ENCODE measurements around the gene MAPKBP1. TPM values are rescaled to one million over a fixed set of nuclear protein-coding genes. Genes with fewer than 3 reads are reported as not detected.

The MAPKBP1 gene
- polyA plus RNA-seq, 3 donors: 0.76 to 8.6 (median 1.1) TPM

- no peaks in the 10 kb centered on the region for H3K36me3 ChIP-seq (replicated peaks in 1 of 2; ENCODE audit: control insufficient read depth in 1 of 2, insufficient read depth in 2 of 2, low read length in 2 of 2)
- no peak overlapping the region for H3K27ac ChIP-seq (ENCODE audit: low read depth in 1 of 2, low read length in 2 of 2)
- H3K4me1 Mint-ChIP-seq: no peaks in the 10 kb centered on the region
- intact Hi-C loops (cut with micrococcal nuclease): no loop called here
- no peaks in the 10 kb centered on the region for H3K36me3 Mint-ChIP-seq
- no peak for TF ChIP-seq CTCF (IDR thresholded peaks at IDR 0.05)
- no peak overlapping the region for H2AFZ ChIP-seq (ENCODE audit: insufficient read depth, low read depth, low read length, poor library complexity, severe bottlenecking)
- H3K4me3 Mint-ChIP-seq: no peak overlapping the region
- H3K4me2 ChIP-seq (replicated peaks; ENCODE audit: extremely low read depth, low read length, poor library complexity, severe bottlenecking): no peak overlapping the region
- H4K20me1 ChIP-seq (ENCODE audit: insufficient read depth, low read length): no peaks in the 10 kb centered on the region
- no peaks in the 10 kb centered on the region for H3K79me2 ChIP-seq (ENCODE audit: insufficient read depth, low read length)
- no peak overlapping the region for H3K9ac ChIP-seq (ENCODE audit: insufficient read depth, low read length, poor library complexity, severe bottlenecking)
- H3K9me3 ChIP-seq (replicated peaks in 1 of 2; ENCODE audit: control insufficient read depth in 1 of 2, insufficient read depth in 1 of 2, low read length in 2 of 2): no peaks in the 10 kb centered on the region
- H3K9me3 Mint-ChIP-seq: no peaks in the 10 kb centered on the region
- H3K27me3 ChIP-seq (ENCODE audit: control insufficient read depth in 2 of 2, insufficient read depth in 2 of 2, low read length in 2 of 2): peaks cover 0 to 3% of the 10 kb centered on the region in 2 donors
- no peaks in the 10 kb centered on the region for H3K4me1 ChIP-seq (ENCODE audit: control insufficient read depth in 1 of 2, insufficient read depth in 2 of 2, low read length in 2 of 2)
- peaks cover 6 to 10% (median 8%) of the 10 kb centered on the region in 3 donors for H3K27me3 Mint-ChIP-seq (ENCODE audit: low read depth in 3 of 3)
- 95% methylated on average over 11 of the region's 12 CpGs for WGBS (ENCODE audit: insufficient coverage)
- H3K4me3 ChIP-seq (replicated peaks in 1 of 3; ENCODE audit: low read depth in 2 of 3, low read length in 3 of 3): no peak overlapping the region
- DNase-seq: no peak
- no peak overlapping the region for H3K27ac Mint-ChIP-seq
These were observed 100.5 kb downstream of the MAPKBP1 start for GRCh38 chr15:41874736-41875135.

- Mint-ChIP-seq H3K4me3 (no peak overlapping the region), H3K36me3 (peaks cover 3 to 4% of the 10 kb centered on the region in 2 donors), H3K4me1 (no peaks in the 10 kb centered on the region), H3K27me3 (ENCODE audit: low read depth in 3 of 3) (peaks cover 14 to 20% (median 16%) of the 10 kb centered on the region in 3 donors), H3K9me3 (no peaks in the 10 kb centered on the region), H3K27ac (peak overlapping the region in 2 of 7 donors; percentile 64 to 69)
- intact Hi-C loops (cut with micrococcal nuclease): no loop called here
- 78% methylated on average over 8 of the region's 13 CpGs for WGBS (ENCODE audit: insufficient coverage)
- no peak overlapping the region for H3K9ac ChIP-seq (ENCODE audit: insufficient read depth, low read length, poor library complexity, severe bottlenecking)
- H3K79me2 ChIP-seq (ENCODE audit: insufficient read depth, low read length): no peaks in the 10 kb centered on the region
- no peak for DNase-seq
- no peaks in the 10 kb centered on the region for H3K4me1 ChIP-seq (ENCODE audit: control insufficient read depth in 1 of 2, insufficient read depth in 2 of 2, low read length in 2 of 2)
- TF ChIP-seq CTCF (IDR thresholded peaks at IDR 0.05): no peak
- peaks cover 0 to 14% of the 10 kb centered on the region in 2 donors for H3K27me3 ChIP-seq (ENCODE audit: control insufficient read depth in 2 of 2, insufficient read depth in 2 of 2, low read length in 2 of 2)
- H2AFZ ChIP-seq (ENCODE audit: insufficient read depth, low read depth, low read length, poor library complexity, severe bottlenecking): no peak overlapping the region
- H3K4me2 ChIP-seq (replicated peaks; ENCODE audit: extremely low read depth, low read length, poor library complexity, severe bottlenecking): no peak overlapping the region
- no peaks in the 10 kb centered on the region for H4K20me1 ChIP-seq (ENCODE audit: insufficient read depth, low read length)
- H3K27ac ChIP-seq (ENCODE audit: low read depth in 1 of 2, low read length in 2 of 2): no peak overlapping the region
- no peak overlapping the region for H3K4me3 ChIP-seq (replicated peaks in 1 of 3; ENCODE audit: low read depth in 2 of 3, low read length in 3 of 3)
- H3K9me3 ChIP-seq (replicated peaks in 1 of 2; ENCODE audit: control insufficient read depth in 1 of 2, insufficient read depth in 1 of 2, low read length in 2 of 2): no peaks in the 10 kb centered on the region
- H3K36me3 ChIP-seq (replicated peaks in 1 of 2; ENCODE audit: control insufficient read depth in 1 of 2, insufficient read depth in 2 of 2, low read length in 2 of 2): no peaks in the 10 kb centered on the region
These were observed 101.7 kb downstream of the MAPKBP1 start for GRCh38 chr15:41876007-41876406.

Measured in CD14-positive monocyte (primary cell).